Neutrophil (primary cell): ENCODE measurements around the gene SPINK8.
A peak's percentile ranks its signal among the peaks of the same experiment; 100 is the strongest.
"Not testable (repeated sequence)": the region's sequence is repeated elsewhere in the genome, so short reads cannot be mapped to it uniquely, and the experiment has no call there.

Experiments used
- H3K27ac ChIP-seq: fragments of 200-600 bp; sonication (generic); 2 replicates; pipeline ENCODE4 v1.5.1; 2016; ENCODE audit warnings: mild to moderate bottlenecking, moderate library complexity
- H3K27me3 ChIP-seq: fragments of 200-600 bp; sonication (generic); 2 replicates; pipeline ENCODE4 v1.6.0; 2016; ENCODE audit warnings: mild to moderate bottlenecking
- H3K36me3 ChIP-seq: fragments of 200-600 bp; sonication (generic); 2 replicates; pipeline ENCODE4 v1.5.1; 2017
- H3K4me1 ChIP-seq, 2 experiments: fragments of 200-600 bp in 1 of 2; sonication (generic) in 1 of 2; 1 replicate in 1 of 2; 2 replicates in 1 of 2; pipeline versions ENCODE4 v1.5.1 to v1.6.1; 2013 to 2016; ENCODE audit warnings: low read depth in 1 of 2, low read length in 1 of 2, mild to moderate bottlenecking in 1 of 2, moderate library complexity in 1 of 2; ENCODE audit not compliant: control insufficient read depth in 1 of 2, insufficient read depth in 1 of 2
- H3K4me3 ChIP-seq, 2 experiments: fragments of 200-600 bp in 1 of 2; sonication (generic) in 1 of 2; 1 replicate in 1 of 2; 2 replicates in 1 of 2; pipeline ENCODE4 v1.5.1; 2013 to 2016; ENCODE audit warnings: low read depth in 1 of 2, low read length in 1 of 2, mild to moderate bottlenecking in 1 of 2, moderate library complexity in 1 of 2
- H3K9me3 ChIP-seq: fragments of 200-600 bp; sonication (generic); 2 replicates; pipeline ENCODE4 v1.5.1; 2016
- CTCF ChIP-seq: fragments of 200-600 bp; sonication (generic); IDR thresholded peaks from 2 replicates; pipeline ENCODE4 v1.5.1; 2016; ENCODE audit warnings: antibody characterized with exemption

SPINK8 gene

DNA sequence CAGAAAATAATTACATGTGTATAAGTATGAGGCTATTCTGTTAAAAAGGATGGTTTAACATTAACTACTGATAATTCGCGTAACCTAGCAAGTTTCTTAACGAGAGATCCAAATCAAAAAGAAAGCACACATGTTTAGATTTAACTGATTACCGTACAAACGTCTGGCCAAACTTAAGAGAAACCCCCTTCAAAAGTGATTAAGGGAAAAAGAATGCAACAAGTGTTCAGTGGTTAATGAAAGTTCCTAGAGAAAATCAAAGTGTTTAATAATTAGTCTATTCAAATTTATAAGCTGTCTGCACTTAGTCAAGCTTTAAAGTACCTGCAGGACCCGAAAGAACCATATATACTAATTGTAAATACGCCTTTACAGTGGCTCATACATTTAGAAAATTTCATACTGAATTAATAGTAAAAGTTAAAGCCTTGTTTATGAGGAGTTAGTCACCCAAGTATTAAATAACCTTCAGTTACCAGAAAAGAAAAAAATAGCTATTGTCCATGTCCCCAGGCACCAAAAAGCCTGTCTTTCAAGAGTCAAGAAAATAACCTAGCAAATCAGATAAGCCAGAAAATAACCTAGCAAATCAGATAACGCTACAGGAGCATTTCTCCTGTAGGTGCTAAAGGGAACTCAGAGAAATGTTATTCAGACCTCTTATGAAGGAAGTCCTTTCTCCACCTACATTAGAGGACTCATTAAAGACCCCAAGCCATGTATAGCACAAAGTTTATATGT, 58.0 kb downstream of the SPINK8 start:
- Histone ChIP-seq H3K9me3 (no peaks in the 10 kb centered on the region), H3K27me3 (no peaks in the 10 kb centered on the region)
- TF ChIP-seq CTCF: no peak

GRCh38 chr3:48274452-48274851, 59.0 kb downstream of the SPINK8 start:
- H3K4me1 ChIP-seq: peaks cover 0 to 3% of the 10 kb centered on the region in 2 experiments
- no peak for TF ChIP-seq CTCF

More for the DNA sequence above, 58.0 kb downstream of the SPINK8 start:
- no peak overlapping the region for H3K4me3 ChIP-seq
- no peak overlapping the region for H3K27ac ChIP-seq
- H3K36me3 ChIP-seq: no peaks in the 10 kb centered on the region
- H3K4me1 ChIP-seq: peaks cover 0 to 3% of the 10 kb centered on the region in 2 experiments

GRCh38 chr3:48273594-48274211, 59.8 kb downstream of the SPINK8 start:
- TF ChIP-seq CTCF: peak; percentile 81
- no peaks in the 10 kb centered on the region for H3K9me3 ChIP-seq
- H3K4me1 ChIP-seq: peaks cover 0 to 3% of the 10 kb centered on the region in 2 experiments
- no peak overlapping the region for H3K27ac ChIP-seq
- peaks cover 16% of the 10 kb centered on the region for H3K36me3 ChIP-seq
- H3K4me3 ChIP-seq: no peak overlapping the region
- H3K27me3 ChIP-seq: no peaks in the 10 kb centered on the region

More at GRCh38 chr3:48274452-48274851, 59.0 kb downstream of the SPINK8 start:
- no peaks in the 10 kb centered on the region for H3K27me3 ChIP-seq
- no peak overlapping the region for H3K27ac ChIP-seq
- peaks cover 9% of the 10 kb centered on the region for H3K36me3 ChIP-seq
- H3K4me3 ChIP-seq: no peak overlapping the region
- no peaks in the 10 kb centered on the region for H3K9me3 ChIP-seq

DNA sequence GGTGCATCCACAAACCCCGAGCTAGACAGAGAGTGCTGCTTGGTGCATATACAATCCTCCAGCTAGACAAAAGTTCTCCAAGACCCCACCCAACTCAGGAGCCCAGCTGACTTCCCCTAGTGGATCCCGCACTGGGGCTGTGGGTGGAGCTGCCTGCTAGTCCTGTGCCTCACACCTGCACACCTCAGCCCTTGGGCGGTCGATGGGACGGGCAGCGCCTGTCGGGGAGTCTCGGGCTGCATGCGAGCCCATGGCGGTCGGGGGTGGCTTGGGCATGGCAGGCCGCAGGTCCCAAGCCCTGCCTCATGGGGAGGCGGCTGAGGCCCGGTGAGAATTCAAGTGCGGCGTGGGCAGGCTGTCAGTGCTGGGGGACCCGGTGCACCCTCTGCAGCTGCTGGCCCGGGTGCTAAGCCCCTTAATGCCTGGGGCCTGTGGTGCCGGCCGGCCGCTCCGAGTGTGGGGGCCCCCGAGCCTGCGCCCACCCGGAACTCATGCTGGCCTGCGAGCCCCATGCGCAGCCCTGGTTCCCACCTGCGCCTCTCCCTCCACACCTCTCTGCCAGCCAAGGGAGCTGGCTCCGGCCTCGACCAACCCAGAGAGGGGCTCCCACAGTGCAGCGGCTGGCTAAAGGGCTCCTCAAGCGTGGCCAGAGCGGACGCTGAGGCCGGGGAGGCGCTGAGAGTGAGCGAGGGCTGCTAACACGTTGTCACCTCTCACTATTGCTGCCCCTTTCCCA, 61.5 kb downstream of the SPINK8 start:
- Histone ChIP-seq H3K4me1 (peaks cover 0 to 3% of the 10 kb centered on the region in 2 experiments), H3K27ac (no peak overlapping the region), H3K9me3 (no peaks in the 10 kb centered on the region), H3K36me3 (peaks cover 33% of the 10 kb centered on the region), H3K4me3 (no peak overlapping the region), H3K27me3 (no peaks in the 10 kb centered on the region)
- TF ChIP-seq CTCF: no peak

- not testable (repeated sequence) for H3K4me1 ChIP-seq, H3K9me3 ChIP-seq, H3K27ac ChIP-seq, H3K27me3 ChIP-seq, H3K4me3 ChIP-seq
- H3K36me3 ChIP-seq: peaks cover 40% of the 10 kb centered on the region
Measured at GRCh38 chr3:48271223-48271622, 62.2 kb downstream of the SPINK8 start.
